Activated CD8-positive, alpha-beta T cell treated with anti-CD3 and anti-CD28 coated beads for 36 hours (primary cell): ENCODE data around the gene PYDC2. TPM values are rescaled to one million over a fixed set of nuclear protein-coding genes. Genes with fewer than 3 reads are reported as not detected.

Experiments
- ATAC-seq: fragments of 200-7000 bp; cut with Tn5 transposase; one replicate; pipeline ENCODE4 v1.10.0; 2021; ENCODE audit warnings: mild to moderate bottlenecking, moderate library complexity
- CTCF ChIA-PET: fragments of 350-600 bp; sonication (Branson Sonifier 250); formaldehyde crosslinking; loops from one replicate; lab custom pipeline; 2021; ENCODE audit warnings: antibody characterized with exemption; lab: Charles Lee
- POLR2A ChIA-PET: fragments of 350-600 bp; sonication (Branson Sonifier 250); formaldehyde crosslinking; loops from one replicate; lab custom pipeline; 2021; ENCODE audit warnings: antibody characterized with exemption; lab: Charles Lee
- DNase-seq: peaks from one replicate; pipeline ENCODE4 v3.0.0-alpha.2; 2020
- H3K27ac Mint-ChIP-seq: one replicate; pipeline ENCODE4 v1.8.0; 2021; ENCODE audit warnings: mild to moderate bottlenecking, mixed read lengths
- H3K27me3 Mint-ChIP-seq: one replicate; pipeline ENCODE4 v1.8.0; 2021; ENCODE audit warnings: mixed read lengths
- H3K36me3 Mint-ChIP-seq: one replicate; pipeline ENCODE4 v1.8.0; 2021; ENCODE audit warnings: low read depth, mixed read lengths
- H3K4me1 Mint-ChIP-seq: one replicate; pipeline ENCODE4 v1.8.0; 2021; ENCODE audit warnings: low read depth, mixed read lengths
- H3K4me3 Mint-ChIP-seq: one replicate; pipeline ENCODE4 v1.8.0; 2021; ENCODE audit warnings: mild to moderate bottlenecking, moderate library complexity, mixed read lengths
- H3K9me3 Mint-ChIP-seq: one replicate; pipeline ENCODE4 v1.8.0; 2021; ENCODE audit warnings: mixed read lengths
- CTCF ChIP-seq: fragments of 200-600 bp; IDR thresholded peaks from one replicate; pipeline ENCODE4 v1.8.0; 2022; ENCODE audit warnings: antibody characterized with exemption, mild to moderate bottlenecking
- intact Hi-C: fragments of 100-400 bp; cut with micrococcal nuclease; formaldehyde crosslinking; loops from one replicate; pipeline ENCODE4 v1.10.0; 2022
- total RNA-seq, 2 experiments: library from RNA; stranded (reverse); gene quantifications; one replicate each; pipeline ENCODE4 v1.2.3, GENCODE V29; 2021

The PYDC2 gene
- not detected for total RNA-seq

GRCh38 chr3:191461113-191461595 lies at the start of gene PYDC2:
Gene PYDC2, plus strand, starts transcription at chr3:191461163. Its CDS starts 0 bp downstream, at chr3:191461163.
- Mint-ChIP-seq H3K36me3 (no peaks in the 10 kb centered on the region), H3K27ac (no peak within 1 kb of the TSS), H3K4me3 (no peak within 1 kb of the TSS), H3K27me3 (no peaks in the 10 kb centered on the region), H3K4me1 (no peaks in the 10 kb centered on the region), H3K9me3 (peaks cover 4% of the 10 kb centered on the region)
- no peak for ATAC-seq
- no peak for TF ChIP-seq CTCF
- CTCF ChIA-PET, result no interaction called here
- DNase-seq, result no peak
- POLR2A ChIA-PET, result no interaction called here
- intact Hi-C loops, result no loop called here

GRCh38 chr3:191412759-191413158 lies 48.2 kb upstream of the PYDC2 start:
- no peak for TF ChIP-seq CTCF
- intact Hi-C loops, result no loop called here
- no peaks in the 10 kb centered on the region for H3K27me3 Mint-ChIP-seq
- ChIA-PET CTCF (no interaction called here), POLR2A (no interaction called here)
- H3K27ac Mint-ChIP-seq, result no peak overlapping the region
- no peak overlapping the region for H3K4me3 Mint-ChIP-seq
- H3K9me3 Mint-ChIP-seq, result peaks cover 5% of the 10 kb centered on the region
- no peaks in the 10 kb centered on the region for H3K4me1 Mint-ChIP-seq
- DNase-seq, result no peak
- H3K36me3 Mint-ChIP-seq, result no peaks in the 10 kb centered on the region
- ATAC-seq, result no peak

- H3K9me3 Mint-ChIP-seq, result peaks cover 5% of the 10 kb centered on the region
These were observed 46.7 kb upstream of the PYDC2 start for GRCh38 chr3:191414286-191414685.

GRCh38 chr3:191414732-191415131 lies 46.2 kb upstream of the PYDC2 start:
- Mint-ChIP-seq H3K27me3 (no peaks in the 10 kb centered on the region), H3K4me1 (no peaks in the 10 kb centered on the region), H3K9me3 (peaks cover 5% of the 10 kb centered on the region), H3K27ac (no peak overlapping the region), H3K4me3 (no peak overlapping the region), H3K36me3 (no peaks in the 10 kb centered on the region)
- POLR2A ChIA-PET, result no interaction called here
- no peak for DNase-seq
- ATAC-seq, result no peak
- no peak for TF ChIP-seq CTCF
- CTCF ChIA-PET, result no interaction called here
- intact Hi-C loops, result no loop called here

More at GRCh38 chr3:191414286-191414685, 46.7 kb upstream of the PYDC2 start:
- intact Hi-C loops, result no loop called here
- no peaks in the 10 kb centered on the region for H3K36me3 Mint-ChIP-seq
- H3K4me3 Mint-ChIP-seq, result no peak overlapping the region
- ChIA-PET CTCF (no interaction called here), POLR2A (no interaction called here)
- H3K27me3 Mint-ChIP-seq, result no peaks in the 10 kb centered on the region
- H3K27ac Mint-ChIP-seq, result no peak overlapping the region
- no peak for DNase-seq
- no peaks in the 10 kb centered on the region for H3K4me1 Mint-ChIP-seq
- no peak for ATAC-seq
- no peak for TF ChIP-seq CTCF

- no peak for TF ChIP-seq CTCF
- ChIA-PET CTCF (no interaction called here), POLR2A (no interaction called here)
- intact Hi-C loops, result no loop called here
- ATAC-seq (no peak), DNase-seq (no peak)
- Mint-ChIP-seq H3K4me1 (no peaks in the 10 kb centered on the region), H3K27ac (no peak overlapping the region), H3K36me3 (no peaks in the 10 kb centered on the region), H3K4me3 (no peak overlapping the region), H3K27me3 (no peaks in the 10 kb centered on the region), H3K9me3 (no peaks in the 10 kb centered on the region)
These were observed 45.4 kb upstream of the PYDC2 start for GRCh38 chr3:191415566-191415965.
